BE2C (cell line): ENCODE data around the gene KIAA1671.

Source experiments
- DNase-seq: peaks from one replicate; pipeline ENCODE4 v3.0.0-alpha.2; 2020
- H3K27me3 ChIP-seq: fragments of 250-450 bp; sonication (Bioruptor Pico); 2 replicates; pipeline ENCODE4 v1.5.1; 2020; ENCODE audit warnings: mild to moderate bottlenecking
- H3K36me3 ChIP-seq: fragments of 250-450 bp; sonication (Bioruptor Pico); 2 replicates; pipeline ENCODE4 v1.5.1; 2020; ENCODE audit warnings: mild to moderate bottlenecking
- H3K4me1 ChIP-seq: fragments of 250-450 bp; sonication (Bioruptor Pico); 2 replicates; pipeline ENCODE4 v1.5.1; 2020
- H3K4me3 ChIP-seq: 2 replicates; pipeline ENCODE4 v1.5.1; 2011; ENCODE audit warnings: low read depth, low read length
- H3K9me3 ChIP-seq: fragments of 250-450 bp; sonication (Bioruptor Pico); 2 replicates; pipeline ENCODE4 v1.5.1; 2020
- CTCF ChIP-seq: IDR thresholded peaks from 2 replicates; pipeline ENCODE4 v1.5.1; 2012; ENCODE audit warnings: mild to moderate bottlenecking, low read depth, low read length

KIAA1671 gene

GRCh38 chr22:25078591-25078990, 126.1 kb downstream of the KIAA1671 start:
- H3K4me1 ChIP-seq, result no peaks in the 10 kb centered on the region
- no peaks in the 10 kb centered on the region for H3K36me3 ChIP-seq
- H3K27me3 ChIP-seq, result no peaks in the 10 kb centered on the region
- no peak for TF ChIP-seq CTCF
- DNase-seq, result no peak
- no peaks in the 10 kb centered on the region for H3K9me3 ChIP-seq
- no peak overlapping the region for H3K4me3 ChIP-seq

GRCh38 chr22:25080855-25081254, 128.3 kb downstream of the KIAA1671 start:
- no peak for DNase-seq
- no peaks in the 10 kb centered on the region for H3K9me3 ChIP-seq
- no peaks in the 10 kb centered on the region for H3K36me3 ChIP-seq
- H3K4me1 ChIP-seq, result no peaks in the 10 kb centered on the region
- no peak overlapping the region for H3K4me3 ChIP-seq
- H3K27me3 ChIP-seq, result no peaks in the 10 kb centered on the region
- no peak for TF ChIP-seq CTCF

GRCh38 chr22:25081409-25081824, 128.9 kb downstream of the KIAA1671 start:
- peak; percentile 56 for DNase-seq
- no peak overlapping the region for H3K4me3 ChIP-seq
- H3K36me3 ChIP-seq, result no peaks in the 10 kb centered on the region
- H3K27me3 ChIP-seq, result no peaks in the 10 kb centered on the region
- H3K9me3 ChIP-seq, result no peaks in the 10 kb centered on the region
- TF ChIP-seq CTCF, result peak; percentile 78
- no peaks in the 10 kb centered on the region for H3K4me1 ChIP-seq

- TF ChIP-seq CTCF, result no peak
- Histone ChIP-seq H3K4me1 (peaks cover 2% of the 10 kb centered on the region; the same call in 1 of the 2 replicates), H3K36me3 (no peaks in the 10 kb centered on the region), H3K27me3 (no peaks in the 10 kb centered on the region), H3K4me3 (no peak overlapping the region), H3K9me3 (no peaks in the 10 kb centered on the region)
- DNase-seq, result no peak
Measured at GRCh38 chr22:25082096-25082495, 129.6 kb downstream of the KIAA1671 start.

GRCh38 chr22:25083056-25083806, 130.7 kb downstream of the KIAA1671 start:
- no peak for DNase-seq
- Histone ChIP-seq H3K36me3 (no peaks in the 10 kb centered on the region), H3K4me3 (no peak overlapping the region), H3K9me3 (no peaks in the 10 kb centered on the region), H3K27me3 (no peaks in the 10 kb centered on the region), H3K4me1 (peaks cover 2% of the 10 kb centered on the region; the same call in 1 of the 2 replicates)
- TF ChIP-seq CTCF, result no peak

GRCh38 chr22:25083807-25084200, 131.3 kb downstream of the KIAA1671 start:
- DNase-seq, result peak; percentile 26
- H3K27me3 ChIP-seq, result no peaks in the 10 kb centered on the region
- H3K9me3 ChIP-seq, result no peaks in the 10 kb centered on the region
- peaks cover 2% of the 10 kb centered on the region; the same call in 1 of the 2 replicates for H3K4me1 ChIP-seq
- H3K4me3 ChIP-seq, result no peak overlapping the region
- TF ChIP-seq CTCF, result no peak
- no peaks in the 10 kb centered on the region for H3K36me3 ChIP-seq
